ENCODE measurements around the gene FOXP4.
A peak's percentile ranks its signal among the peaks of the same experiment; 100 is the strongest.

Gene FOXP4

DNA sequence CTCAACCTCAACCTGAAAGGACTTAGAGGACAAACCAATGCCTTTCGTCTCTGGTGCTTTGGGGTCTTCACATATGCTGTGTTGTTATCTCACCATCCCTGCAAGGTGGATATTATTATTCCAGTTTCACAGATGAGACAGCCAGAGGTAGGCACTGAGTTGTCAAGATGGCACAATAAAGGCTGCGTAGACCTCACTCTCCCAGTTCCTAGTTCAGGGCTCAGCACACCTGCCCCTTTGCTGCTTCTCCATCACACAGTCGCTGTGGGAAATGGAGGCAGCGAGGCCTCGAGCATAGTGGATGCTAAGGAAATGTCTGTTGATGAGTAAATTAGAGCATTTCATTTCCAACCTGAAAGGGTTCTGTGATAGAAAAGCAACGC, 22.0 kb downstream of the FOXP4 start:
- no peak for DNase-seq

GRCh38 chr6:41568585-41569384, 22.6 kb downstream of the FOXP4 start:
- DNase-seq: no peak

- no peak for DNase-seq
These were observed 24.1 kb downstream of the FOXP4 start for GRCh38 chr6:41570259-41570615.

DNA sequence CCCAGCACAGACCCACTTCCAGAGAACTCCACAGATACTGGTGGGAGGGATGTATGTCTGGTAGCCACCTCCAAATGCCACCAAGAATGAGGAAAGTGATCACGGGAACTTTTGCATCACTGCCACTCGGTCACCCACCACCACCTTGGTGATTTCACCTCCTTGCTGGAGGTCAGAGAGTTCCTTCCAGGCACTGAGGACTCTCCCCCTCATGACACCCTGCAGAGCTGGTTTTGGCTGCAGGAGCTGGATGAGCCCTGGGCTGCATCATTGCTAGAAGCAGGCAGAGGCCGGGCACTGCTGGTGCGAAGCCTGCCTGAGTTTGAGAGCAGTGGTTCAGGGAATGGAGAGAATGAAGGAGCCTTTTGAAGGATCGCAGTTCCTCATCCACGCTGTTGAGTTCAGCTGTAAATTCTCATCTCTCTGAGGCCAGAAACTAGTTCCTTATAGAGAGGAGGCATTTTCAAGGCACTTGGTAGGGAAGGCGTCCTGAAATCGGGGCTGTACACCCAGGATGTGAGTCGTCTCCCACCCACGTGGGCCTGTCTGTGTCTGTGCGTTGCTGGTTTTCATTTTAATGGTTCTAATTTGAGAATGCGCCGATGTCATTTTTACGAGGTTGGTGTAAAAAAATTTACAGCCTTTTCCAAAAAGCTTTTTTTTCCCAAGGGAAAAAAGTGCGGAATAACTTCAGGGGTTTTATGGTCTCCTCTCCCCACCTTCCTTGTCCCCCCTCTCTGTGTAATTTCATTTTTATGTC, 25.0 kb downstream of the FOXP4 start:
- DNase-seq: no peak

GRCh38 chr6:41572613-41573012, 26.4 kb downstream of the FOXP4 start:
- no peak for DNase-seq

GRCh38 chr6:41573276-41573675, 27.1 kb downstream of the FOXP4 start:
- DNase-seq: no peak

GRCh38 chr6:41573985-41574384, 27.8 kb downstream of the FOXP4 start:
- DNase-seq: no peak

- DNase-seq: no peak
These were observed 29.4 kb downstream of the FOXP4 start for GRCh38 chr6:41575598-41575997.

DNA sequence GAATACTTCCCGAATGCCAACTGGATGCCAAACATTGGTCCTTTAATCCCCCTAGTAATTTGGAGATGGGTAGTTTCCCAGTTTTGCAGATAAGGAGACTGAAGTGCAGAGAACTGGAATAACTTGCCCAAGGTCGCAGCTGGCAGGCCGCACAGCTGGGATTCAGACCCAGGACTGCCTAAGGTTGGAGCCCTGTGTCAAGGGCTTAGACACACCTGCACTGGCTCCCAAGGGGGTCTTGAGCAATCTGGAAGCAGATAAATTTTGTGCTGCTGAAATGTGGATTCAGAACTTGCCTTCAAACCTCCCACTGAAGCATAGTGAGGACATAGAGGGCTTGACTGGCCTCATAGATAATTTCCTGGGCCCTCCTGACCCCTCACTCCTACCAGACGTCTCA, 30.5 kb downstream of the FOXP4 start:
- DNase-seq: no peak

DNA sequence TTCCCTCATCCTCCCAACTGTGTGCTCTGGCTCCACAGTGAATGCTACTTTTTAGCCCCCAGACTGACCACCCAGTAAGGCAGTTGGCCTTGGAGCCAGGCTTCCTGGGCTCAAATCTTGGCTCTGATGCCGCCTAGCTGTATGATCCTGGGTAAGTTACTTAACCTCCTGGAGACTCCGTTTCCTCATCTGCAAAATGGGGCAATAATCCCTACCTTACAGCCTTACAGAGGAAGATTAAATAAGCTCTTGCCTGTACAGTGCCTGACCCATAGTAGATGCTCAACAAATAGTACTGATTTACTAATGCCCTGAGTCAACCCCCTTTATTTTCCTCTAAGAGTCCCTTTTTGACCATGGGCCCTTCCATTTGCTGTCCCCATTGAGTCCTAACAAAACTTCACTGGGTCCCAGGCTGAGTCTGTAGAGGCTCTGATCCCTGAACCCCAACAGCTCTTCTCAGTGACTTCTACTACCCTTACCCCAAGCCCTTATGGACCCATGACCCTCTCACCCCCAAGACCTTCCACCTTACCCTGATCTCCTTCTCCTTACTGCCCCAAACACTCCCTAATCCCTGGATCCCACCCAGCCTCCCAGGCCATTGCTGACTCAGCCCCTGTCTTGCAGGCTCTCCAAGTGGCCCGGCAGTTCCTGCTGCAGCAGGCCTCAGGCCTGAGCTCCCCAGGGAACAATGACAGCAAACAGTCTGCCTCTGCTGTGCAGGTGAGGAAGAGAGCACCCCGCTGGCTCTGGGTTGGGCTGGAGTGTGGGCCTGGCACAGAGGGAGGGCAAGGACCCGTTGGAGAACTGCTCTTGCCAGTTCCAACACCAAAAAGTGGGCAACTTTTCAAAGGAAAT, 31.4 kb downstream of the FOXP4 start:
- peak; percentile 40 for DNase-seq

DNA sequence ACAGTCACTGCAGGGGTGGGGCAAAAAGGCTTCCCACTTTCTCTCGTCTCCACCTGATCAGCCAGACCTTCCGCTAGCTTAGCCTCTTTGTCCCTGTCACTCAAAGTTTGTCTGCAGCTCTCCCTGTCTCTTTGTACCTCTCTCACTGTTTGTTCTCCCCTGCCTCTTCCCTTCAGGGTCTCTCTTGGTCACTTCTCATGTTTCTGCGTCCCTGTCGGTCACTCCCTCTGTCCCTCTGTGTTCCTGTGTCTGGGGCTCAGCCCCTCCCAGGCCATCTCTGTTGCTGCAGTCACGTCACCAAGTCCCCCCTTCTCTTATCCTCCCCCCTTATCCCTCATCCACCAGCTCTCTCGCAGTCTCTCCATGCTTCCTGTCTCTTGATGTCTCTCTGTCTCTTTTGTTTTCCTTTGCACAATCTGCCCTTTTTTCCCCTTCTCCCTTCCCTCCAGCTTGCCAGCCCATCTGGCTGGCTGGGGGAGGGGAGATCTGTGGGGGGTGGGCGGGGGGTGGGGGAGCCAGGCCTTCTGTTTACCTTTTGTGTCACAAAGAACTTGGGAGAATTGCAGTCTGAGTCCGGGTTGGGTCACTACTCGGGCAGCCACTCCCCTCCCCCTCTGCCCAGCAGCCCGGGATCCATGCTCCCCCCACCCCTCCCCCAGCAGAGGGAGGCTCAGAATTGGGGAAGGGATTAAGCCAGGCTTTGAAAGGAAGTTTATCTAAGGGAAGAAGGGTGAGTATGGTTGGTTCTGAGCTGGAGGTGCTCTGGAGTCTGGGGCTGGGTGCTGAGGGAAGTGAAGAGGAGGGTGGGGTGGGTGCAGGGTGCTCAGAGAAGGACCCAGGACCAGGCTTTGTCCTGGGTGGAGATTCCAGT, 32.3 kb downstream of the FOXP4 start:
- DNase-seq: peak; percentile 87

DNA sequence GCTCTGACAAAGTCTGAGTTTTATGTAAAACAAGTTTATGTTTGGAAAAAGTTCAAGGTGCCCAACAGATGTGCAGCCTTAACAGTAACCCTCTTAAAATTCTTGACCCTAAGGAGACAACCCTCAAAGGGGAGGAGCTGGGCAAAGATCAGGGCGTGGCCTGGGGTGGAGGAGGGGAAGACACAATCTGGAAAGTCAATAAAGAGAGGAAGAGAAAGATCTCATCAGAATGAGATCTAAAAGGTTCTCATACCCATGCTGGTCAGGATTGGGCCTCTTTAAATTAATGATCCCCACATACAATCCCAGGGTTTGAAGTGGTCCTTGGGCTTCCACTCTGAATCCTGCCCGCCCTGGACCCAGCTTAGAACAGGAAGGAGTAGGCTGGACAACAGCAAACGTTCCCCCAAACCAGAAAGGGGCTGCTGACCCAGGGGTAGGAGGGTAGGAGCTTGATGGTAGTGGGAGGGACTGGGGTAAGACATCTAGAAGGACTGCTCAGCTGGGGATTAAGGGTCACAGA, 33.0 kb downstream of the FOXP4 start:
- peak; percentile 87 for DNase-seq

DNA sequence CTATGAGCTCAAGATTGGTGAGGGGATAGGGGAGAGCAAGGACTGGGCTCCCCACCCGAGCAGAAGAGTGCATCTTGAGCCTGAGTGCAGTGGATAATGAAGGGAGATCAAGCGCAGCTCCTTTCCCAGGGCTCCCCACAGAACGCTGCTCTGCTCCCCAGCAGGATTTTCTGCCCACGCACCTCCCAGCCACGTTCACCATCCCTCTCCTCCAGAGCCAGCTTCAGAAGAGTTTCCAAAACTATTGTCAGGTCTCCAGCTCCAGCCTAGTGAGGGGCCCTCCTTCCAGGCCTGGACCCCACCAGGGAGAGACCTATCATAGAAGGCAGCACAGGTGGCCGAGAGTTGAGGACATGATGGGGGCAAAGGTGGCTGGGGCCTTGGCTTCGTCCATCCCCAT, 34.5 kb downstream of the FOXP4 start:
- DNase-seq: no peak

DNA sequence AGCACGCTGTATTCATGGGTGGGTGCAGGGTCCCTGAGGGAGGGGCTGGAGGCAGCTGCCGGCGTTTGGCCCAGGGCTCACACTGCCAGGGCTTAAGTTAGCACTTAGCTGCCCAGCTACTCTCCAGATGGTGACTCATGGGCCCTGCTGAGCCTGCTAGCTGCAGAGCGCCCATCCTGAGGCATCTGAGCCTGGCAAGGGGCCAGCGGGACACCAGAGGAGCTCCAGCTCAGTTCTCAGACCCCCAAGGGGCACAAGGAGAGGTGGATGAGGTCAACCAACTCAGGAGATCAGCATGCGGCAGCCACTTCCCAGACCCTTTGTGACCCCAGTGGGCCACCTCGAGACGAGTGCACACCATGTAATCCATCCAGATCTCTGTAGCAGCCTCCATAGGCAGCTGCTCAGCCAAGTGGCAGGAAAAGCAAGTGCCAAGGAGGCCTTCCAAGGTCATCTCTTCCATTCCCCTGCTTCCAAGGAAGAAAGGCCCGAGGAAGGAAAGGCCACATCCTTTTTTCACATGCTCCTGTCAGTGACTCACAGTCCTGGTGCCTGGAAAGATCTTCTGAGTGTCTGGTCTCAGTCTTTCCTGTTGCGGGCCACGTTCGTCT, 35.3 kb downstream of the FOXP4 start:
- DNase-seq: no peak

GRCh38 chr6:41582540-41582939, 36.4 kb downstream of the FOXP4 start:
- no peak for DNase-seq

DNA sequence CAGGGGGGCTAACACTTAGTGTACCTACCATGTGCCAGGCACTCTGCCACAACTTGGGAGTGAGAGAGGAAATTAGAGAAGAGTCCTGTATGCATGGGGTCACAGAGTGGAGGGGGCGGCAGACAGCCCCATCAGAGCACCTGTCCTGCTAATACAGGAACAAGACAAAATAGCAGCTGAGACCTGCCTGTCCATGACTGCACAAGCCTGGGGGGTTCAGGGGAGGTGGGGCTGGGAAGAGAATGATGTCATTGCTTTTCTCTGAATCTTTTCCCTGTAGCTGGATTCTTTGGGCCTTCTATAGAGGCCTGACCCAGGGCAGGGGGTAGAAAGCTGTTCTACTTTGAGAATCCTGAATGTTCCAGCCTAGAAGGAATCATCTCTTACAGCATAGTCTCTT, 37.4 kb downstream of the FOXP4 start:
- no peak for DNase-seq

DNA sequence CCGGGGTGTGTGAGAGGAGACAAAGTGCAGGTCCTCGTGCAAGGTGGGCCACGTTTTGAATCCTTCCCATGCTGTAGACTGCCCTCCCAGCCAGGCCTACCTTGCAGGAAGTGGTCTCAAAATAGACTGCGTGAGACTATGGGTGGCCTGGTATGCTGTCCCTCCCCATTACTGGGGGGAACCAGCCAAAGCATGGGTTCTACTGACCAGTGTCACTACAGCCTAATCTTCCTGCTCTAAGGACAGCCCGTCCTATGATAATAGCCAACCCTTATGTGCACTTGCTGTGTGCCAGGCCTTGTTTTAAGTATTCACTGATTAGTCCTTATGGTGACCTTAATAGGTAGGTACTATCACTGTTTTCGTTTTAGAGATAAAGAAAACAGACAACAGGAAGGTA, 38.0 kb downstream of the FOXP4 start:
- no peak for DNase-seq

GRCh38 chr6:41584668-41585205, 38.6 kb downstream of the FOXP4 start:
- DNase-seq: no peak

GRCh38 chr6:41585605-41586004, 39.4 kb downstream of the FOXP4 start:
- no peak for DNase-seq

- no peak for DNase-seq
These were observed 40.2 kb downstream of the FOXP4 start for GRCh38 chr6:41586252-41587007.

All from OCI-M1 (cell line).